SH-SY5Y (cell line): ENCODE data around the gene CDNF.

Experiments
- GATA2 ChIP-seq: IDR thresholded peaks from 2 replicates; pipeline ENCODE4 v1.6.1; 2011; ENCODE audit warnings: mild to moderate bottlenecking, low read depth, low read length
- GATA3 ChIP-seq: IDR thresholded peaks from 2 replicates; pipeline ENCODE4 v1.6.1; 2011; ENCODE audit warnings: low read depth, mild to moderate bottlenecking, low read length, moderate library complexity

GRCh38 chr10:14810969-14811953 lies 26.6 kb downstream of the CDNF start:
- TF ChIP-seq GATA3 (no peak), GATA2 (no peak)
